Loucy (cell line): ENCODE data around the gene SLC25A13.

Experiments
- H2AFZ ChIP-seq: fragments of 200-600 bp; sonication (generic); 2 replicates; pipeline ENCODE4 v1.6.0; 2016; ENCODE audit warnings: antibody characterized with exemption, mild to moderate bottlenecking, low read length, moderate library complexity
- H3F3A ChIP-seq: fragments of 200-600 bp; 2 replicates; pipeline ENCODE4 v1.6.0; 2016; ENCODE audit warnings: antibody characterized with exemption, low read depth, mild to moderate bottlenecking
- H3K27me3 ChIP-seq: fragments of 200-600 bp; sonication (generic); 2 replicates; pipeline ENCODE4 v1.6.1; 2014; ENCODE audit warnings: low read length, mild to moderate bottlenecking; ENCODE audit not compliant: insufficient read depth, poor library complexity, severe bottlenecking
- H3K36me3 ChIP-seq: fragments of 200-600 bp; sonication (generic); 2 replicates; pipeline ENCODE4 v1.6.1; 2016; ENCODE audit warnings: low read length; ENCODE audit not compliant: insufficient read depth
- H3K4me1 ChIP-seq: fragments of 200-600 bp; sonication (generic); 2 replicates; pipeline ENCODE4 v1.5.1; 2014; ENCODE audit warnings: low read length, mild to moderate bottlenecking; ENCODE audit not compliant: insufficient read depth, poor library complexity, severe bottlenecking
- H3K4me2 ChIP-seq: fragments of 200-600 bp; sonication (generic); 2 replicates; pipeline ENCODE4 v1.6.0; 2014; ENCODE audit warnings: antibody characterized with exemption, low read length, low read depth, mild to moderate bottlenecking; ENCODE audit not compliant: poor library complexity, severe bottlenecking
- H3K4me3 ChIP-seq: fragments of 200-600 bp; sonication (generic); 2 replicates; pipeline ENCODE4 v1.5.1; 2014; ENCODE audit warnings: low read length, mild to moderate bottlenecking, mixed read lengths; ENCODE audit not compliant: poor library complexity, severe bottlenecking
- H3K79me2 ChIP-seq: fragments of 200-600 bp; sonication (generic); 2 replicates; pipeline ENCODE4 v1.6.1; 2014; ENCODE audit warnings: low read length; ENCODE audit not compliant: insufficient read depth
- H3K9ac ChIP-seq: fragments of 200-600 bp; sonication (generic); 2 replicates; pipeline ENCODE4 v1.6.0; 2014; ENCODE audit warnings: mild to moderate bottlenecking, low read depth, low read length, moderate library complexity; ENCODE audit not compliant: poor library complexity, severe bottlenecking
- H3K9me2 ChIP-seq: fragments of 200-600 bp; sonication (generic); replicated peaks from 2 replicates; pipeline ENCODE4 v1.6.1; 2016; ENCODE audit warnings: low read depth, low read length, mixed read lengths
- H3K9me3 ChIP-seq: fragments of 200-600 bp; sonication (generic); 2 replicates; pipeline ENCODE4 v1.6.1; 2014; ENCODE audit warnings: mild to moderate bottlenecking, antibody characterized with exemption, low read length, low read depth; ENCODE audit not compliant: insufficient read depth
- H4K20me1 ChIP-seq: fragments of 200-600 bp; sonication (generic); 2 replicates; pipeline ENCODE4 v1.6.0; 2014; ENCODE audit warnings: antibody characterized with exemption, low read length, mild to moderate bottlenecking; ENCODE audit not compliant: insufficient read depth, poor library complexity, severe bottlenecking
- CTCF ChIP-seq: fragments of 200-600 bp; sonication (generic); conservative IDR thresholded peaks from 2 replicates; pipeline ENCODE4 v1.5.1; 2014; ENCODE audit warnings: mild to moderate bottlenecking, antibody characterized with exemption, low read length
- EZH2phosphoT487 ChIP-seq: fragments of 200-600 bp; IDR thresholded peaks from 2 replicates; pipeline ENCODE4 v1.6.1; 2018; ENCODE audit warnings: antibody characterized with exemption, mild to moderate bottlenecking, moderate library complexity, borderline replicate concordance

SLC25A13 gene

GRCh38 chr7:96097835-96098234 is 224.1 kb downstream of the SLC25A13 start:
- H3K9me2 ChIP-seq: no peaks in the 10 kb centered on the region

GRCh38 chr7:96093435-96093834 is 228.5 kb downstream of the SLC25A13 start:
- TF ChIP-seq EZH2phosphoT487: no peak
- no peak for TF ChIP-seq CTCF
- Histone ChIP-seq H3K9ac (no peak overlapping the region), H3K4me1 (no peaks in the 10 kb centered on the region), H3K27me3 (no peaks in the 10 kb centered on the region), H3K36me3 (no peaks in the 10 kb centered on the region), H3K4me3 (no peak overlapping the region), H3K4me2 (no peak overlapping the region), H3K9me3 (no peaks in the 10 kb centered on the region), H2AFZ (no peak overlapping the region), H3F3A (no peaks in the 10 kb centered on the region), H3K79me2 (no peaks in the 10 kb centered on the region), H3K9me2 (no peaks in the 10 kb centered on the region), H4K20me1 (no peaks in the 10 kb centered on the region)

More at GRCh38 chr7:96097835-96098234, 224.1 kb downstream of the SLC25A13 start:
- H3K4me1 ChIP-seq: peaks cover 9% of the 10 kb centered on the region
- H3K4me3 ChIP-seq: no peak overlapping the region
- no peak overlapping the region for H3K9ac ChIP-seq
- peaks cover 6% of the 10 kb centered on the region for H3K27me3 ChIP-seq
- H3K36me3 ChIP-seq: no peaks in the 10 kb centered on the region
- no peaks in the 10 kb centered on the region for H3K9me3 ChIP-seq
- no peaks in the 10 kb centered on the region for H3F3A ChIP-seq
- no peak for TF ChIP-seq EZH2phosphoT487
- TF ChIP-seq CTCF: no peak
- no peak overlapping the region for H2AFZ ChIP-seq
- no peaks in the 10 kb centered on the region for H3K79me2 ChIP-seq
- no peak overlapping the region for H3K4me2 ChIP-seq
- H4K20me1 ChIP-seq: no peaks in the 10 kb centered on the region

- H3F3A ChIP-seq: no peaks in the 10 kb centered on the region
- H3K4me1 ChIP-seq: no peaks in the 10 kb centered on the region
- H3K9me3 ChIP-seq: no peaks in the 10 kb centered on the region
- no peak overlapping the region for H3K9ac ChIP-seq
- H3K79me2 ChIP-seq: no peaks in the 10 kb centered on the region
- no peak overlapping the region for H3K4me2 ChIP-seq
- no peaks in the 10 kb centered on the region for H3K27me3 ChIP-seq
- no peaks in the 10 kb centered on the region for H3K9me2 ChIP-seq
- no peaks in the 10 kb centered on the region for H4K20me1 ChIP-seq
- H3K4me3 ChIP-seq: no peak overlapping the region
- TF ChIP-seq EZH2phosphoT487: no peak
- no peak for TF ChIP-seq CTCF
- no peak overlapping the region for H2AFZ ChIP-seq
- no peaks in the 10 kb centered on the region for H3K36me3 ChIP-seq
Measured at GRCh38 chr7:96090756-96091155, 231.1 kb downstream of the SLC25A13 start.
